ENCODE results near the gene UBE2I.
A peak's percentile ranks its signal among the peaks of the same experiment; 100 is the strongest.

Gene UBE2I

DNA sequence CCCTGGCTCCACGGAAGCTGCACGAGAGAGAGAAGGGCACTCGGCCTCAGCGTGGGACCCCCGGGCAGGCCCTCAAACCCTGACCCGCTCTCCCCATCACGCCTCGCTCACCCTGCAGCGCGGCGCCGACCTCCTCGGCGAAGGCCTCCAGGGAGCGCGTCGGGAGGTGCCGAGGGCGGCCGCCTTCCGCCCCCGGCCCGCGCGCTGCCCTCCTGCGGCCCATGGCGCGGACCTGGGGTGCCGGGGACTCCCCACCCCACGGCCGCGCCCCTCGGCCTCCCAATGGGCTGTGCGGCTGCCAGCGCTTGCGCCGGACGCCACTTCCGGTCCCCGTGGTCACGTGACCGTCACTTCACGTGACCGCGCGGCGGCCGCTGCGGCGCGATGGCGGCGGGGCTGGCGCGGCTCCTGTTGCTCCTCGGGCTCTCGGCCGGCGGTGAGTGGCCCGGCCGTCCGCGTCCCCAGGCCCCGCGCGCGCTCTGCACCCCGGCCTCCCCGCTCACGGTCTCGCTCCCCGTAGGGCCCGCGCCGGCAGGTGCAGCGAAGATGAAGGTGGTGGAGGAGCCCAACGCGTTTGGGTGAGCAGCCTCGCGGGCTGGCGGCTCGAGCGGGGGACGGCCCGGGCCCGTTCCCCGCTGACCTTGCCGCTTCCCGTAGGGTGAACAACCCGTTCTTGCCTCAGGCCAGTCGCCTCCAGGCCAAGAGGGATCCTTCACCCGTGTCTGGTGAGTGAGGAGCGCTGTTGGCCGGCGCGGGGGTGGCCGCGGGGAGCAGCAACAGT is 42.3 kb downstream of the UBE2I start, which contains the start of the genes GNPTG and TSR3:
Gene GNPTG (plus strand): TSS at position 350 of the 781 bp plus-strand sequence. CDS start 35 bp downstream, at position 385.
Gene TSR3 (minus strand): TSS at position 297 of the 781 bp plus-strand sequence. CDS start 74 bp downstream, at position 223.
- Histone ChIP-seq H3K27ac (ENCODE audit: low read depth, low read length, severe bottlenecking) (no peak within 1 kb of the TSS), H3K4me3 (ENCODE audit: extremely low read depth, insufficient read depth, low read length, poor library complexity, severe bottlenecking) (peak within 1 kb of the TSS; percentile 88), H3K9me3 (ENCODE audit: control insufficient read depth, low read length) (no peaks in the 10 kb centered on the region), H3K4me1 (ENCODE audit: control insufficient read depth, insufficient read depth, low read length, poor library complexity, severe bottlenecking) (no peaks in the 10 kb centered on the region), H3K36me3 (ENCODE audit: control insufficient read depth, insufficient read depth, low read length) (peaks cover 26% of the 10 kb centered on the region)
- 0% methylated on average over 53 to 57 of the region's 98 CpGs for WGBS, 2 experiments (ENCODE audit: insufficient coverage in 2 of 2)

DNA sequence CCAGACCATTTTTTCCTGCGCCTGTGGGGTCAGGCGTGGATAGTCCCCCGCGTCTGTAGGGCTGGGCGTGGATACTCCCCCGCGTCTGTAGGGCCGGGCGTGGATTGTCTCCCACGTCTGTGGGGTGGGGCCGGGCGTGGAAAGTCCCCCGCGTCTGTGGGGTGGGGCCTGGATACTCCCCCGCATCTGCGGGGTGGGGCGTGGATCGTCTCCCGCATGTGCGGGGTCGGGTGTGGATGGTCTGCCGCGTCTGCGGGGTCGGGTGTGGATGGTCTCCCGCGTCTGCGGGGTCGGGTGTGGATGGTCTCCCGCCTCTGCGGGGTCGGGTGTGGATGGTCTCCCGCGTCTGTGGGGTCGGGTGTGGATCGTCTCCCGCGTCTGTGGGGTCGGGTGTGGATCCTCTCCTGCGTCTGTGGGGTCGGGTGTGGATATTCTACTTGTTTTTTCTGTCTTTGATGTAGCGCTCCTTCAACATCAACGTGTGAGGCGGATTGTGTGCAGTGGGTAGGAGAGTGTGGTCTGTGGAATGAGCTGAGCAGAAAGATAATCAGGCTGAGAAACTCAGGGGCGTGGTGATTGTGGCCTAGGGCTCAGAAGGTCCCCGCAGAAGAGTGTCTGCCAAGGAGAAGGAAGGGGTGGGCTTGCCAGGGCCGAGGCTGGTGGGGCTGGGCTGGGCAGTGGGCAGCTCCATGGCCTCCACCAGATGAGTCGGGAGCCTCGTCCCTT is 45.5 kb downstream of the UBE2I start:
- 94 to 96% methylated on average over 29 to 48 of the region's 49 CpGs for WGBS, 2 experiments (ENCODE audit: insufficient coverage in 2 of 2)
- Histone ChIP-seq H3K36me3 (ENCODE audit: control insufficient read depth, insufficient read depth, low read length) (peaks cover 15% of the 10 kb centered on the region), H3K27ac (ENCODE audit: low read depth, low read length, severe bottlenecking) (no peak overlapping the region), H3K9me3 (ENCODE audit: control insufficient read depth, low read length) (no peaks in the 10 kb centered on the region), H3K4me3 (ENCODE audit: extremely low read depth, insufficient read depth, low read length, poor library complexity, severe bottlenecking) (no peak overlapping the region), H3K4me1 (ENCODE audit: control insufficient read depth, insufficient read depth, low read length, poor library complexity, severe bottlenecking) (no peaks in the 10 kb centered on the region)

DNA sequence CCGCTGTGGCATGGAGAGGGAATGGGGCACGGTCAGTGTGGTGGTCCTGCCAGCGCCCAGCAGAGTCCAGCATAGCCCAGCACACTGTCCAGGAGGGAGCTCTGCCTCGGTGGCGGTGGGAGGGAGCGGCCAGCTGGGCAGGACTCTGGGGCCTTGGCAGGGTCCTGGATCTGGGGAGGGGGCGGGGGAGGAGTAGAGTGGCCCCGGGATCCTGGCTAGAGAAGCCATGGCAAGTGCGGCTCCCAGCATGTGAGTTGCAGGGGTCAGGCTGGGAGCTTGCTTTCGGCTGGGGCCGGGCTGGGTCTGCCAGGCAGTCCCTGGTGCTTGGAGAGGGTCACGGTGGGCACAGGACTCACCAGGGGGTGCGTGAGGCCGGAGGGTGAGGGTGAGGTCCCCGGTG is 46.2 kb downstream of the UBE2I start:
- no peaks in the 10 kb centered on the region for H3K9me3 ChIP-seq (ENCODE audit: control insufficient read depth, low read length)
- 91 to 94% methylated on average over 12 to 15 of the region's 15 CpGs for WGBS, 2 experiments (ENCODE audit: insufficient coverage in 2 of 2)

DNA sequence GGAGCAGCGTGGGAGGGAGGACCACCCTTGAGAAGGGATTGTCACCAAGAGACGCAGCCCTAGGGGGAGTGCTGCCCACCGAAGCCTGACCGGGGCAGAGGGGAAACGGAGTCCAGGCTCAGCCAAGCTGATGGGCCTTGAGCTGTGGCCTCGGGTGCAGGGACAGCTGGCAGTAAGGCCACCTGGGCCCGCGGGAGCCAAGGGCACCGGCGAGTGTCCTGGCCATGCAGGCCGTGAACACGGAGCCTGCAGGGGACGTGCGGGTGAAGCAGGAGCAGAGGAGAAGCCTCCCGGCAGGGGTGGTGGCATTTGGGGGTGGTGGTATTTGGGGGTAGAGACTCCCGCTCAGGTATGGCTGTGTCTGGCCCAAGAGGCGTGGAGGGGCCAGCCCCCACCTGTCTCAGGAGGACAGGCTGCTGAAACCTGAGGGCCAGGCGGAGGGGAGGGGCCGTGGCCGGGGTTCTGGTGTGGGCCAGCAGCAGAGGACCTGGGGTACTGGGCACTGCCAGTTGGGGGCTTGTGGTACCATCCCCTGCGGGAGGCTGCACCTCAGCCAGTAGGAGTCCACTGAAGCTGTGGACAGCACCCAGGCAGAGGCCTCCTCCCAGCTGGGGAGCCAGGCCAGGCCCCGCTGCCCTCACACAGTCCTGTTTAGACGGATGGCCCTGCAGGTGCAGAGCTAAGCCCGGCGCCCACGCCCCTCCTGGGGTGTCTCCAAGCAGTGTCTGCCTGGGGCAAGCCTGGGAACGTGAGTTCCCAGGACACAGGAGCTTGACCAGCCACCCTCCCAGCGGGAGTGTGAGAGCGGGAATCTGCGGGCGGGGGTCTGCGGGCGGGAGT is 46.8 kb downstream of the UBE2I start:
- no peak overlapping the region for H3K4me3 ChIP-seq (ENCODE audit: extremely low read depth, insufficient read depth, low read length, poor library complexity, severe bottlenecking)
- no peaks in the 10 kb centered on the region for H3K9me3 ChIP-seq (ENCODE audit: control insufficient read depth, low read length)
- 88 to 92% methylated on average over 26 to 29 of the region's 33 CpGs for WGBS, 2 experiments (ENCODE audit: insufficient coverage in 2 of 2)
- peaks cover 19% of the 10 kb centered on the region for H3K36me3 ChIP-seq (ENCODE audit: control insufficient read depth, insufficient read depth, low read length)
- H3K4me1 ChIP-seq (ENCODE audit: control insufficient read depth, insufficient read depth, low read length, poor library complexity, severe bottlenecking) = no peaks in the 10 kb centered on the region
- H3K27ac ChIP-seq (ENCODE audit: low read depth, low read length, severe bottlenecking) = no peak overlapping the region

More for the DNA sequence above, 46.2 kb downstream of the UBE2I start:
- Histone ChIP-seq H3K27ac (ENCODE audit: low read depth, low read length, severe bottlenecking) (no peak overlapping the region), H3K4me3 (ENCODE audit: extremely low read depth, insufficient read depth, low read length, poor library complexity, severe bottlenecking) (no peak overlapping the region), H3K36me3 (ENCODE audit: control insufficient read depth, insufficient read depth, low read length) (peaks cover 14% of the 10 kb centered on the region), H3K4me1 (ENCODE audit: control insufficient read depth, insufficient read depth, low read length, poor library complexity, severe bottlenecking) (no peaks in the 10 kb centered on the region)

DNA sequence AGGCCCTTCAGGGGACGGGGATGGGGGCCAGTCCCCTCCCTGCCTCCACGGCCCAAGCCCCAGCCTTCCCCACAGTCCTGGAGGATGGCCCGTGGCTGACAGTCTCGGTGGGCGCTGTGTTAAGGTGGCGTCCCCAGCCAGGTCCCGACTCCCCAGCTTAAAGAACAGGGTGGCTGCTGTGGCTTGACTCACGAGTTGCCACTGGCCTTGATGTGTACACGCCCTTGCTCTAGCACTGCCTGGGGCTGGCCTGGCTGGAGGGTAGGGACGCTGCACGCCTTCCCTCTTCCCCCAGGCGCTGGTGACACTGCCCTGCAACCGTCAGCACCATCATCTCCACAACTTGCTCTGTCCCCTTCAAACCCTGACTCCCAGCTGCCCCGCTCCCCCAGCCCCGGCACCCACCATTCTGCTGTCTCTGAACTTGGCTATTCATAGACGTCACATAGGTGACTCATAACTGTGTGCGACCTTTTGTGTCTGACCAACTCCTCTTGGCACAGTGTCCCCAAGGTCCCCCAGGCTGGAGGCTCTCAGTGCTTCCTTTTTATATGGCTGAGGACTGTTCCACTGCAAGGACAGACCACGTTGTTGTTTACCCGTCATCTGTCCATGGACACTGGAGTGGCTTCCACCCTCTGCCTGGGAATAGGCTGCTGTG is 48.6 kb downstream of the UBE2I start:
- Histone ChIP-seq H3K4me3 (ENCODE audit: extremely low read depth, insufficient read depth, low read length, poor library complexity, severe bottlenecking) (no peak overlapping the region), H3K4me1 (ENCODE audit: control insufficient read depth, insufficient read depth, low read length, poor library complexity, severe bottlenecking) (no peaks in the 10 kb centered on the region), H3K36me3 (ENCODE audit: control insufficient read depth, insufficient read depth, low read length) (peaks cover 35% of the 10 kb centered on the region), H3K27ac (ENCODE audit: low read depth, low read length, severe bottlenecking) (no peak overlapping the region), H3K9me3 (ENCODE audit: control insufficient read depth, low read length) (no peaks in the 10 kb centered on the region)
- WGBS, 2 experiments (ENCODE audit: insufficient coverage in 2 of 2) = 92% methylated on average over 18 to 19 of the region's 19 CpGs

DNA sequence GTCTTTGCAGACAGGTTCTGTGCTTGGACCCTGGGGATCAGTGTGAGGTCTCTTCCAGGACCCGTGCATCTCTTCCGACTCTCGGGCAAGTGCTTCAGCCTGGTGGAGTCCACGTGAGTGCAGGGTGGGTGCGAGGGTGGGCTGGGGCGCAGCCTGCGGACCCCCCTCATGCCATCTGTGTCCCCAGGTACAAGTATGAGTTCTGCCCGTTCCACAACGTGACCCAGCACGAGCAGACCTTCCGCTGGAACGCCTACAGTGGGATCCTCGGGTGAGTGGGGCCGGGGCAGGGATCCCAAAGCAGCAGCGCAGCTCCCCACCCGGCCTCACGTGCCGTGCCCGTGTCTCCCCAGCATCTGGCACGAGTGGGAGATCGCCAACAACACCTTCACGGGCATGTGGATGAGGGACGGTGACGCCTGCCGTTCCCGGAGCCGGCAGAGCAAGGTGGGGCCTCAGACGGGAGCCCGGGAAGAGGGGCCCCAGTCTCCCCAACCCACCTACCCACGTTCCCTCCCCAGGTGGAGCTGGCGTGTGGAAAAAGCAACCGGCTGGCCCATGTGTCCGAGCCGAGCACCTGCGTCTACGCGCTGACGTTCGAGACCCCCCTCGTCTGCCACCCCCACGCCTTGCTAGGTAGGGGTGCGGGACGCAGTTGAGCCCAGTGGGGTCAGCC is 52.4 kb downstream of the UBE2I start:
- no peak overlapping the region for H3K4me3 ChIP-seq (ENCODE audit: extremely low read depth, insufficient read depth, low read length, poor library complexity, severe bottlenecking)
- no peaks in the 10 kb centered on the region for H3K4me1 ChIP-seq (ENCODE audit: control insufficient read depth, insufficient read depth, low read length, poor library complexity, severe bottlenecking)
- no peaks in the 10 kb centered on the region for H3K9me3 ChIP-seq (ENCODE audit: control insufficient read depth, low read length)
- 96 to 97% methylated on average over 39 of the region's 43 CpGs for WGBS, 2 experiments (ENCODE audit: insufficient coverage in 2 of 2)
- no peak overlapping the region for H3K27ac ChIP-seq (ENCODE audit: low read depth, low read length, severe bottlenecking)
- H3K36me3 ChIP-seq (ENCODE audit: control insufficient read depth, insufficient read depth, low read length) = peaks cover 66% of the 10 kb centered on the region

DNA sequence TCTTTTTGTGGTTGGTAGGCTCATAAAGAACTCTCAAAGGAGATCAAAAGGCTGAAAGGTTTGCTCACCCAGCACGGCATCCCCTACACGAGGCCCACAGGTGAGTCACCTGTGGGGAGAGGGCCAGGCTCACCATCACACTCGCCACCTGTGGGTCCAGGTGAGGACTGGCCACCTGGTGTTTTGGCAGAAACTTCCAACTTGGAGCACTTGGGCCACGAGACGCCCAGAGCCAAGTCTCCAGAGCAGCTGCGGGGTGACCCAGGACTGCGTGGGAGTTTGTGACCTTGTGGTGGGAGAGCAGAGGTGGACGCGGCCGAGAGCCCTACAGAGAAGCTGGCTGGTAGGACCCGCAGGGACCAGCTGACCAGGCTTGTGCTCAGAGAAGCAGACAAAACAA is 53.4 kb downstream of the UBE2I start:
- Histone ChIP-seq H3K9me3 (ENCODE audit: control insufficient read depth, low read length) (no peaks in the 10 kb centered on the region), H3K4me3 (ENCODE audit: extremely low read depth, insufficient read depth, low read length, poor library complexity, severe bottlenecking) (no peak overlapping the region), H3K36me3 (ENCODE audit: control insufficient read depth, insufficient read depth, low read length) (peaks cover 69% of the 10 kb centered on the region), H3K4me1 (ENCODE audit: control insufficient read depth, insufficient read depth, low read length, poor library complexity, severe bottlenecking) (no peaks in the 10 kb centered on the region), H3K27ac (ENCODE audit: low read depth, low read length, severe bottlenecking) (no peak overlapping the region)
- WGBS, 2 experiments (ENCODE audit: insufficient coverage in 2 of 2) = 97% methylated on average over 11 of the region's 11 CpGs

DNA sequence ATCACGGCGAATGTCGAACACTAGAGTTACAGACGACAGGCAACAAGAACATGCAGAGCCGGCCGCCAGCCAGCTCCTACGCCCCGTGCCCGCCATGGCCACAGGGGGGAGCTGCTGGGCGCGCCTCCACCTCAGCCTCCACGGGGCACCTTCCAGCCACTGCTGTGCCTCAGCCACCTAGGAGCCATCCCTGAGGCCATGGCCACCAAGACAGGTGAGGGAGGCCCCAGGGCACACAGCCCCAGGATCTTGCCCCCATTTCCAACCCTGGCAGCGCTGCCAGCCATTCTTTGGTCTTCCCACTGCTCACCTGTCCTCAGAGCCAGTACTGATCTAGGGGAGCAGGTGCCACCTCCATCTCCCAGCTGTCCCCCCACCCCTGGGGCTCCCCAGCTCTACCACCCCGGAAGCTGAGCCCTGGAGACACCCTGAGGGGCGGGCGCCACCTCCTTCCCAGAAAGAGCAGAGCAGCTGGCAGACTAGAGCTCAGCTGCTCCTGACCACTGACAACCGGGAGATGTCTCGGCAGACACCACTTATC is 54.1 kb downstream of the UBE2I start:
- Histone ChIP-seq H3K4me1 (ENCODE audit: control insufficient read depth, insufficient read depth, low read length, poor library complexity, severe bottlenecking) (no peaks in the 10 kb centered on the region), H3K9me3 (ENCODE audit: control insufficient read depth, low read length) (no peaks in the 10 kb centered on the region), H3K27ac (ENCODE audit: low read depth, low read length, severe bottlenecking) (no peak overlapping the region), H3K4me3 (ENCODE audit: extremely low read depth, insufficient read depth, low read length, poor library complexity, severe bottlenecking) (no peak overlapping the region), H3K36me3 (ENCODE audit: control insufficient read depth, insufficient read depth, low read length) (peaks cover 73% of the 10 kb centered on the region)
- 52 to 66% methylated on average over 15 to 18 of the region's 18 CpGs for WGBS, 2 experiments (ENCODE audit: insufficient coverage in 2 of 2)

DNA sequence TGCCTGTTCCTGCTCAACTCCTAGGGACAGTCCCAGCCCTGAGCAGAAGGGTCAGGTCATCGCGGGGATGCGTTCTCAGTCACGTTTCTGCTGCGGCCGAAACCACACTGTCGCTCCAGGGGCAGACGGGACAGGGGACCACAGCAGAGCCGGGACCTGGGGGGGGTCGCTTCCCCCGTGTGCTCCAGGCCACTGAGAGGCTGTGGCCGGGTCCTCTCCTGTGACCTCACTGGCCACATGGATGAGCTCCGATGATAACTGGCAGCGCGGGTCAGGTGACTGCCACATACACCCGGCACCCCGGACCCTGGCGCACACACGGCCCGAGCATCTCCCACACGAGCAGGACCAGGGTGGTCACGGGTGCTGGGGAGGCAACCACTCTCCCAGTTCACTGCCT is 55.1 kb downstream of the UBE2I start:
- 92 to 97% methylated on average over 22 of the region's 22 CpGs for WGBS, 2 experiments (ENCODE audit: insufficient coverage in 2 of 2)
- peaks cover 70% of the 10 kb centered on the region for H3K36me3 ChIP-seq (ENCODE audit: control insufficient read depth, insufficient read depth, low read length)
- no peak overlapping the region for H3K4me3 ChIP-seq (ENCODE audit: extremely low read depth, insufficient read depth, low read length, poor library complexity, severe bottlenecking)
- H3K9me3 ChIP-seq (ENCODE audit: control insufficient read depth, low read length) = no peaks in the 10 kb centered on the region
- H3K4me1 ChIP-seq (ENCODE audit: control insufficient read depth, insufficient read depth, low read length, poor library complexity, severe bottlenecking) = no peaks in the 10 kb centered on the region
- H3K27ac ChIP-seq (ENCODE audit: low read depth, low read length, severe bottlenecking) = no peak overlapping the region

Measured in mesodermal cell (in vitro differentiated cells).